Cardiac muscle cell (in vitro differentiated cells and primary cell): ENCODE results near the gene CALML6. TPM values are rescaled to one million over a fixed set of nuclear protein-coding genes. Genes with fewer than 3 reads are reported as not detected.

Experiments used
- DNase-seq, 2 donors: peaks; one replicate each; pipeline versions ENCODE4 v3.0.0 to v3.0.0-alpha.2; 2010 to 2017; ENCODE audit warnings: low read depth in 1 of 2, low spot score in 1 of 2
- H3K27ac ChIP-seq: fragments of 200-600 bp; sonication (generic); 2 replicates; pipeline ENCODE4 v1.5.1; 2016
- H3K27me3 ChIP-seq: fragments of 200-600 bp; sonication (generic); 2 replicates; pipeline ENCODE4 v1.6.0; 2016; ENCODE audit warnings: control low read depth
- H3K36me3 ChIP-seq: fragments of 200-600 bp; sonication (generic); 2 replicates; pipeline ENCODE4 v1.5.1; 2016; ENCODE audit warnings: control low read depth
- H3K4me1 ChIP-seq: fragments of 200-600 bp; sonication (generic); 2 replicates; pipeline ENCODE4 v1.8.1; 2017; ENCODE audit warnings: low read depth, mild to moderate bottlenecking, mixed run types
- H3K4me3 ChIP-seq: fragments of 200-600 bp; sonication (generic); 2 replicates; pipeline ENCODE4 v1.5.1; 2016; ENCODE audit warnings: mild to moderate bottlenecking
- H3K9me3 ChIP-seq: fragments of 200-600 bp; sonication (generic); 2 replicates; pipeline ENCODE4 v1.5.1; 2017; ENCODE audit warnings: low read depth, mild to moderate bottlenecking, control low read depth
- polyA plus RNA-seq: library from polyadenylated mRNA; unstranded; fragments of >200 nt; fragmentation: Nextera tagmentation; extraction: Ambion mirVana; gene quantifications from 2 replicates; pipeline ENCODE4 v1.2.1, GENCODE V29; 2016
- total RNA-seq: library from RNA; depleted of rRNA; stranded (reverse); fragments of >200 nt; gene quantifications from 2 replicates; pipeline ENCODE4 v1.2.3, GENCODE V29; 2016
- TF ChIP-seq, protein P1 (sequence below): IDR thresholded peaks from 2 replicates; pipeline ENCODE4 v1.5.1; 2012; ENCODE audit warnings: low read depth, mild to moderate bottlenecking, low read length

CALML6 gene
- total and polyA plus RNA-seq, 2 experiments from 2014 or later: 0.28 to 0.63 TPM

GRCh38 chr1:1920608-1921458, 5.8 kb downstream of the CALML6 start:
- Histone ChIP-seq H3K27ac (no peak overlapping the region), H3K4me1 (peaks cover 2% of the 10 kb centered on the region), H3K4me3 (no peak overlapping the region), H3K36me3 (no peaks in the 10 kb centered on the region), H3K27me3 (no peaks in the 10 kb centered on the region), H3K9me3 (no peaks in the 10 kb centered on the region)
- TF ChIP-seq, protein P1, sequence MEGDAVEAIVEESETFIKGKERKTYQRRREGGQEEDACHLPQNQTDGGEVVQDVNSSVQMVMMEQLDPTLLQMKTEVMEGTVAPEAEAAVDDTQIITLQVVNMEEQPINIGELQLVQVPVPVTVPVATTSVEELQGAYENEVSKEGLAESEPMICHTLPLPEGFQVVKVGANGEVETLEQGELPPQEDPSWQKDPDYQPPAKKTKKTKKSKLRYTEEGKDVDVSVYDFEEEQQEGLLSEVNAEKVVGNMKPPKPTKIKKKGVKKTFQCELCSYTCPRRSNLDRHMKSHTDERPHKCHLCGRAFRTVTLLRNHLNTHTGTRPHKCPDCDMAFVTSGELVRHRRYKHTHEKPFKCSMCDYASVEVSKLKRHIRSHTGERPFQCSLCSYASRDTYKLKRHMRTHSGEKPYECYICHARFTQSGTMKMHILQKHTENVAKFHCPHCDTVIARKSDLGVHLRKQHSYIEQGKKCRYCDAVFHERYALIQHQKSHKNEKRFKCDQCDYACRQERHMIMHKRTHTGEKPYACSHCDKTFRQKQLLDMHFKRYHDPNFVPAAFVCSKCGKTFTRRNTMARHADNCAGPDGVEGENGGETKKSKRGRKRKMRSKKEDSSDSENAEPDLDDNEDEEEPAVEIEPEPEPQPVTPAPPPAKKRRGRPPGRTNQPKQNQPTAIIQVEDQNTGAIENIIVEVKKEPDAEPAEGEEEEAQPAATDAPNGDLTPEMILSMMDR: no peak
- no peak for DNase-seq

GRCh38 chr1:1921459-1921862, 6.4 kb downstream of the CALML6 start:
- peaks cover 2% of the 10 kb centered on the region for H3K4me1 ChIP-seq
- H3K27me3 ChIP-seq: no peaks in the 10 kb centered on the region
- no peak for DNase-seq
- no peak overlapping the region for H3K4me3 ChIP-seq
- H3K27ac ChIP-seq: no peak overlapping the region
- TF ChIP-seq, protein P1: no peak
- H3K9me3 ChIP-seq: no peaks in the 10 kb centered on the region
- H3K36me3 ChIP-seq: no peaks in the 10 kb centered on the region

DNA sequence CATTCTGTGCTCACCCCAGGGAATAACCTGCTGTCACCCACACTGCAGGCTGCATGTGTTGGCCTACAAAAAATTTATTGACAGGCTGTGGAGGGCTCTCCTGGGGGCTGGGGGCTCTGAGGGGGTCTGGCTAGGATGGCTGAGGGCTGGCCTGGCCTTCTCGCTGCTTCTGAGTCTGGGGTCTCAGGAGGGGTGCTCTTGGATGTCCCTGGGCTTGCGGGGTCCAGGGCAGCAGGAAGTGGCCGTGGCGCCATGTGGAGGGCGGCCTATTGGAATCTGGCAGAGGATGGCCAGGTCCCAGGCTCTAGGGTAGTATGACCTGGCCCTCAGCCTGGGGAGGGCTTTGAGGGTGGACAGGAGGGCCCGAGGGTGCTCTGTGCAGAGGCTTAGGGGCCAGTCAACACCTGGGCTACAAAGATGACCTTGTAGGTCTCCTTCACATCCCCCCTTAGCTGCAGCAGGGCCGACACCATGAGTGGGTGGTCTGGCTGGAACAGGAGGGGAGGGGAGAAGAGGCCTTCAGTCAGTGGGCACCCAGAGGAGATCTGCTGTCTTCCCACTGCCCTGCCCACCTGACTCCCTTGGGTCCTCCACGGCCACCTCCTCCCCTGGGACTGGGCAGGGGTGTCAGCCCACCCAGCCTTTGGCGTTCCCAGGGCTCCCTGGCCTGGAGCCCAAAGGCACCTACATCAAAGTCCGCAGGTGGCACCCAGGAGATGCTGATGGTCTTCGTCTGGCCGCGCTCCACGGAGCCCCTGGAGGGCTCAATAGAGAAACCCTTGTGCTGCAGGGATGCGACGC, 7.0 kb downstream of the CALML6 start:
- no peaks in the 10 kb centered on the region for H3K9me3 ChIP-seq
- TF ChIP-seq, protein P1: no peak
- H3K27ac ChIP-seq: no peak overlapping the region
- DNase-seq: no peak
- H3K27me3 ChIP-seq: no peaks in the 10 kb centered on the region
- no peak overlapping the region for H3K4me3 ChIP-seq
- peaks cover 2% of the 10 kb centered on the region for H3K4me1 ChIP-seq
- no peaks in the 10 kb centered on the region for H3K36me3 ChIP-seq

DNA sequence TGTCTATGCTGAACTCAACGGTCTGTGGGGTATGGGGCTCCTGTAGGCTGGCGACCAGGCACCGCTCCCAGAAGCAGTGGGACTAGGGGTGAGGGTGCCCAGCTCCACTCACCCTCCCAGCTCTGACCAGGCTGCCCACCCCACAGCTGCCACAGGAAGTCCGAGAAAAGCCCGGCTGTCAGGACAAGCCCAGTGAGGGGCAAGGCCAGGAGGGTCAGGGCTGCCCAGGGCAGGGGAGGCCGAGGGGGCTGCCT, 7.6 kb downstream of the CALML6 start:
- H3K4me1 ChIP-seq: peaks cover 2% of the 10 kb centered on the region
- no peak overlapping the region for H3K4me3 ChIP-seq
- no peaks in the 10 kb centered on the region for H3K27me3 ChIP-seq
- TF ChIP-seq, protein P1: no peak
- H3K9me3 ChIP-seq: no peaks in the 10 kb centered on the region
- no peaks in the 10 kb centered on the region for H3K36me3 ChIP-seq
- H3K27ac ChIP-seq: no peak overlapping the region
- no peak for DNase-seq

GRCh38 chr1:1922956-1923833, 8.1 kb downstream of the CALML6 start:
- TF ChIP-seq, protein P1: no peak
- Histone ChIP-seq H3K27me3 (no peaks in the 10 kb centered on the region), H3K9me3 (no peaks in the 10 kb centered on the region), H3K27ac (no peak overlapping the region), H3K4me1 (peaks cover 2% of the 10 kb centered on the region), H3K36me3 (no peaks in the 10 kb centered on the region), H3K4me3 (no peak overlapping the region)
- peak in 1 of 2 donors; percentile 41 for DNase-seq
